ENCODE results near the gene MYO10.

DNA sequence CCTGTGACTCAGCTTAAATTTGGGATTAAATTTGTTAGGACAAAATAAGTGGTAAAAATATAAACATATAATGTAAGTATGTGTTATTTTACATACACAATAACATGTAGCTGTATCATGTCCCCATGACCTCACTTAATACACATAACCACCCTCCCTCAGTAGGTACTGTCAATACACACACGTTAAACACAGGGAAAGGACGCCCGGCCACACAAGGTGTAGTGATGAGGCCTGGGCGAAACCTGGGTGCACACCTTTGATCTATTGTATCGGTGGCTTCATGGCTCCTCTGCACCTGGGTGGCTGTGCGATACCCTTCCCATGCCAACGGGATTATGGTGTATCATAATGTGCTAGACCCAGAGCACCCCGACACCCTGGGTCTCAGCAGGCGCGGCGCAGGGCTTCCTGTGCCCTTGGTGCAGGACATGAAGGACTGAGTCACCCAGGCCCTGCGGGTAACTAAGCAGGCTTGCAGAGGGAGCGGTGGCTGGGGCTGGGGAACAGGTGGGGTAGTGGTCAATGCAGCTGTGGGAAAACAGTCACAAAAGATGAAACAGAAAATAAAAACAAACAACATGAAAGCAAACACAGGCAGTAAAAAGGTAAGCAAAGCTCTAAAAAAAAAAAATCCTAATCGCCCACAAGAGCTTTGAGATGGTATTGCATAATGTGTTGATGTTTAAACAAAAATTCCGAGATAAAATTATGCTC, 191.8 kb downstream of the MYO10 start:
- TF ChIP-seq, protein P1, sequence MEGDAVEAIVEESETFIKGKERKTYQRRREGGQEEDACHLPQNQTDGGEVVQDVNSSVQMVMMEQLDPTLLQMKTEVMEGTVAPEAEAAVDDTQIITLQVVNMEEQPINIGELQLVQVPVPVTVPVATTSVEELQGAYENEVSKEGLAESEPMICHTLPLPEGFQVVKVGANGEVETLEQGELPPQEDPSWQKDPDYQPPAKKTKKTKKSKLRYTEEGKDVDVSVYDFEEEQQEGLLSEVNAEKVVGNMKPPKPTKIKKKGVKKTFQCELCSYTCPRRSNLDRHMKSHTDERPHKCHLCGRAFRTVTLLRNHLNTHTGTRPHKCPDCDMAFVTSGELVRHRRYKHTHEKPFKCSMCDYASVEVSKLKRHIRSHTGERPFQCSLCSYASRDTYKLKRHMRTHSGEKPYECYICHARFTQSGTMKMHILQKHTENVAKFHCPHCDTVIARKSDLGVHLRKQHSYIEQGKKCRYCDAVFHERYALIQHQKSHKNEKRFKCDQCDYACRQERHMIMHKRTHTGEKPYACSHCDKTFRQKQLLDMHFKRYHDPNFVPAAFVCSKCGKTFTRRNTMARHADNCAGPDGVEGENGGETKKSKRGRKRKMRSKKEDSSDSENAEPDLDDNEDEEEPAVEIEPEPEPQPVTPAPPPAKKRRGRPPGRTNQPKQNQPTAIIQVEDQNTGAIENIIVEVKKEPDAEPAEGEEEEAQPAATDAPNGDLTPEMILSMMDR (IDR thresholded peaks at IDR 0.05; ENCODE audit: insufficient read depth, low read depth, low read length) = no peak
- no peak for TF ChIP-seq EZH2 (IDR thresholded peaks at IDR 0.05; ENCODE audit: insufficient read depth, low read length)
